Naive thymus-derived CD4-positive, alpha-beta T cell (primary cell): ENCODE results near the gene OR1K1. TPM values are rescaled to one million over a fixed set of nuclear protein-coding genes. Genes with fewer than 3 reads are reported as not detected.

Source experiments
- ATAC-seq: fragments of 150-1000 bp; cut with Tn5 transposase; 2 replicates; pipeline ENCODE4 v1.10.0; 2021; ENCODE audit warnings: mild to moderate bottlenecking, moderate library complexity
- CTCF ChIA-PET: fragments of 350-600 bp; sonication (Branson Sonifier 250); formaldehyde crosslinking; loops from one replicate; lab custom pipeline; 2021; ENCODE audit warnings: antibody characterized with exemption; lab: Charles Lee
- POLR2A ChIA-PET: fragments of 350-600 bp; sonication (Branson Sonifier 250); formaldehyde crosslinking; loops from one replicate; lab custom pipeline; 2021; ENCODE audit warnings: antibody characterized with exemption, inconsistent platforms; lab: Charles Lee
- DNase-seq, 9 donors: peaks; one replicate each; pipeline versions ENCODE4 v3.0.0 to v3.0.0-alpha.2; 2020 to 2022; ENCODE audit warnings: mixed read lengths in 1 of 9
- H3K27ac ChIP-seq: one replicate; pipeline ENCODE4 v1.7.0; 2013; ENCODE audit warnings: mild to moderate bottlenecking, low read depth, low read length, moderate library complexity
- H3K27me3 ChIP-seq, 2 donors: one replicate each; pipeline ENCODE4 v1.7.0; 2013; ENCODE audit warnings: low read length in 2 of 2, mild to moderate bottlenecking in 2 of 2, moderate library complexity in 2 of 2; ENCODE audit not compliant: control insufficient read depth in 2 of 2, insufficient read depth in 2 of 2
- H3K36me3 ChIP-seq, 3 experiments: 1 replicate in 2 of 3; 2 replicates in 1 of 3; pipeline ENCODE4 v1.7.0; 2013; ENCODE audit warnings: low read length in 3 of 3, mild to moderate bottlenecking in 3 of 3, moderate library complexity in 1 of 3; ENCODE audit not compliant: insufficient read depth in 3 of 3, control insufficient read depth in 2 of 3
- H3K4me1 ChIP-seq, 2 donors: one replicate each; pipeline ENCODE4 v1.7.0; 2013; ENCODE audit warnings: low read length in 2 of 2, mild to moderate bottlenecking in 2 of 2, moderate library complexity in 1 of 2; ENCODE audit not compliant: control insufficient read depth in 2 of 2, insufficient read depth in 2 of 2
- H3K4me3 ChIP-seq: 2 replicates; pipeline ENCODE4 v1.7.0; 2013; ENCODE audit warnings: mild to moderate bottlenecking, low read length
- H3K9me3 ChIP-seq, 3 experiments: 1 replicate in 2 of 3; 2 replicates in 1 of 3; pipeline ENCODE4 v1.7.0; 2013; ENCODE audit warnings: low read length in 3 of 3; ENCODE audit not compliant: control insufficient read depth in 2 of 3
- H3K27ac Mint-ChIP-seq, 9 donors: one replicate each; pipeline ENCODE4 v1.8.0; 2020 to 2022; ENCODE audit warnings: mixed read lengths in 9 of 9, mild to moderate bottlenecking in 8 of 9, moderate library complexity in 5 of 9, inconsistent platforms in 2 of 9
- H3K27me3 Mint-ChIP-seq, 5 donors: one replicate each; pipeline ENCODE4 v1.8.0; 2021 to 2022; ENCODE audit warnings: mixed read lengths in 5 of 5, mild to moderate bottlenecking in 1 of 5
- H3K36me3 Mint-ChIP-seq, 5 donors: one replicate each; pipeline ENCODE4 v1.8.0; 2020 to 2022; ENCODE audit warnings: mixed read lengths in 5 of 5, mild to moderate bottlenecking in 3 of 5, inconsistent platforms in 1 of 5
- H3K4me1 Mint-ChIP-seq, 7 donors: one replicate each; pipeline ENCODE4 v1.8.0; 2020 to 2022; ENCODE audit warnings: mixed read lengths in 7 of 7, mild to moderate bottlenecking in 3 of 7, inconsistent platforms in 1 of 7
- H3K4me3 Mint-ChIP-seq, 10 donors: one replicate each; pipeline ENCODE4 v1.8.0; 2020 to 2022; ENCODE audit warnings: mild to moderate bottlenecking in 10 of 10, mixed read lengths in 10 of 10, moderate library complexity in 6 of 10, inconsistent platforms in 2 of 10
- H3K9me3 Mint-ChIP-seq, 11 donors: one replicate each; pipeline ENCODE4 v1.8.0; 2020 to 2022; ENCODE audit warnings: mixed read lengths in 11 of 11, mild to moderate bottlenecking in 4 of 11, inconsistent platforms in 1 of 11, moderate library complexity in 1 of 11
- intact Hi-C, 2 donors: fragments of 100-400 bp; cut with micrococcal nuclease; formaldehyde crosslinking; loops; one replicate each; pipeline ENCODE4 v1.15.1; 2023
- polyA plus RNA-seq, 2 donors: library from polyadenylated mRNA; unstranded; fragments of 300-500 nt; fragmentation: Illumina TruSeq; gene quantifications; one replicate each; pipeline ENCODE4 v1.2.3, GENCODE V29; 2021
- total RNA-seq, 6 experiments: library from RNA in 5 of 6; stranded (reverse) in 5 of 6; gene quantifications; 1 replicate in 5 of 6; 2 replicates in 1 of 6; pipeline ENCODE4 v1.2.3 and lab custom pipeline; 2021 to 2026

Gene OR1K1
- total and polyA plus RNA-seq, 7 experiments from 2014 or later = not detected

GRCh38 chr9:122780026-122780425 is 19.9 kb upstream of the OR1K1 start:
- no peak for ATAC-seq
- Mint-ChIP-seq H3K27me3 (no peaks in the 10 kb centered on the region), H3K27ac (no peak overlapping the region), H3K9me3 (no peaks in the 10 kb centered on the region), H3K36me3 (no peaks in the 10 kb centered on the region), H3K4me3 (no peak overlapping the region), H3K4me1 (no peaks in the 10 kb centered on the region)
- CTCF ChIA-PET = no interaction called here
- intact Hi-C loops = no loop called here
- H3K9me3 ChIP-seq = no peaks in the 10 kb centered on the region
- no peak for DNase-seq
- POLR2A ChIA-PET = no interaction called here
- H3K27ac ChIP-seq = no peak overlapping the region
- no peaks in the 10 kb centered on the region for H3K27me3 ChIP-seq
- H3K4me3 ChIP-seq = no peak overlapping the region
- H3K4me1 ChIP-seq = no peaks in the 10 kb centered on the region
- H3K36me3 ChIP-seq = no peaks in the 10 kb centered on the region

GRCh38 chr9:122781671-122782070 is 18.3 kb upstream of the OR1K1 start:
- ATAC-seq = no peak

GRCh38 chr9:122785269-122785668 is 14.7 kb upstream of the OR1K1 start:
- ChIA-PET POLR2A (no interaction called here), CTCF (no interaction called here)
- H3K4me1 ChIP-seq = no peaks in the 10 kb centered on the region
- Mint-ChIP-seq H3K9me3 (no peaks in the 10 kb centered on the region), H3K27me3 (no peaks in the 10 kb centered on the region), H3K27ac (no peak overlapping the region), H3K4me3 (no peak overlapping the region), H3K4me1 (no peaks in the 10 kb centered on the region), H3K36me3 (peaks cover 0 to 3% (median 2%) of the 10 kb centered on the region in 5 donors)
- DNase-seq (no peak), ATAC-seq (no peak)
- no peaks in the 10 kb centered on the region for H3K36me3 ChIP-seq
- no peaks in the 10 kb centered on the region for H3K27me3 ChIP-seq
- H3K27ac ChIP-seq = no peak overlapping the region
- H3K4me3 ChIP-seq = no peak overlapping the region
- intact Hi-C loops = no loop called here
- H3K9me3 ChIP-seq = no peaks in the 10 kb centered on the region

More at GRCh38 chr9:122781671-122782070, 18.3 kb upstream of the OR1K1 start:
- H3K9me3 ChIP-seq = no peaks in the 10 kb centered on the region
- H3K27ac ChIP-seq = no peak overlapping the region
- Mint-ChIP-seq H3K9me3 (no peaks in the 10 kb centered on the region), H3K36me3 (no peaks in the 10 kb centered on the region), H3K4me1 (no peaks in the 10 kb centered on the region), H3K4me3 (no peak overlapping the region), H3K27ac (no peak overlapping the region), H3K27me3 (no peaks in the 10 kb centered on the region)
- intact Hi-C loops = no loop called here
- H3K36me3 ChIP-seq = no peaks in the 10 kb centered on the region
- no peaks in the 10 kb centered on the region for H3K4me1 ChIP-seq
- ChIA-PET POLR2A (no interaction called here), CTCF (no interaction called here)
- no peak overlapping the region for H3K4me3 ChIP-seq
- H3K27me3 ChIP-seq = no peaks in the 10 kb centered on the region
- DNase-seq = no peak

DNA sequence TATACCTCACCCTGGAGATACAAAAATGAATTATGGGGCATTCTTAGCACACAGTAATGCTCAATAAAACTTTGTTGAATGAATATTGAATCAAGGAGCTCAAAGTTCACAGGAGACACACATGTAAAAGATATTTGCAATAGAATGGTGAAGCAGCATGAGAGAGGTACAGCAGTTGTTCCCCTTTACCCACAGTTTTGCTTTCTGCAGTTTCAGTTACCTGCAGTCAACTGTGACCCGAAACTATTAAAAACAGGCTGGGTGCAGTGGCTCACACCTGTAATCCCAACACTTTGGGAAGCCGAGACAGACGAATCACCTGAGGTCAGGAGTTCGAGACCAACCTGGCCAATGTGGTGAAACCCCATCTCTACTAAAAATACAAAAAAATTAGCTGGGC is 13.6 kb upstream of the OR1K1 start:
- H3K27ac ChIP-seq = no peak overlapping the region
- H3K4me1 ChIP-seq = no peaks in the 10 kb centered on the region
- ChIA-PET CTCF (no interaction called here), POLR2A (no interaction called here)
- intact Hi-C loops = no loop called here
- Mint-ChIP-seq H3K4me3 (no peak overlapping the region), H3K27me3 (no peaks in the 10 kb centered on the region), H3K27ac (no peak overlapping the region), H3K4me1 (no peaks in the 10 kb centered on the region), H3K9me3 (no peaks in the 10 kb centered on the region), H3K36me3 (peaks cover 0 to 4% (median 3%) of the 10 kb centered on the region in 5 donors)
- ATAC-seq = no peak
- no peaks in the 10 kb centered on the region for H3K27me3 ChIP-seq
- no peak overlapping the region for H3K4me3 ChIP-seq
- H3K36me3 ChIP-seq = no peaks in the 10 kb centered on the region
- DNase-seq = no peak
- no peaks in the 10 kb centered on the region for H3K9me3 ChIP-seq

GRCh38 chr9:122788831-122789230 is 11.1 kb upstream of the OR1K1 start, which contains the start of gene OR5C1:
Gene OR5C1 (plus strand): TSS chr9:122788933. CDS start chr9:122788933, 0 bp downstream.
- Histone ChIP-seq H3K4me3 (no peak within 1 kb of the TSS), H3K9me3 (no peaks in the 10 kb centered on the region), H3K4me1 (no peaks in the 10 kb centered on the region), H3K27me3 (no peaks in the 10 kb centered on the region), H3K27ac (no peak within 1 kb of the TSS), H3K36me3 (no peaks in the 10 kb centered on the region)
- DNase-seq = no peak
- Mint-ChIP-seq H3K4me3 (no peak within 1 kb of the TSS), H3K27ac (no peak within 1 kb of the TSS), H3K9me3 (no peaks in the 10 kb centered on the region), H3K36me3 (peaks cover 0 to 4% (median 3%) of the 10 kb centered on the region in 5 donors), H3K27me3 (no peaks in the 10 kb centered on the region), H3K4me1 (no peaks in the 10 kb centered on the region)
- ChIA-PET POLR2A (no interaction called here), CTCF (no interaction called here)
- no peak for ATAC-seq
- intact Hi-C loops = no loop called here

DNA sequence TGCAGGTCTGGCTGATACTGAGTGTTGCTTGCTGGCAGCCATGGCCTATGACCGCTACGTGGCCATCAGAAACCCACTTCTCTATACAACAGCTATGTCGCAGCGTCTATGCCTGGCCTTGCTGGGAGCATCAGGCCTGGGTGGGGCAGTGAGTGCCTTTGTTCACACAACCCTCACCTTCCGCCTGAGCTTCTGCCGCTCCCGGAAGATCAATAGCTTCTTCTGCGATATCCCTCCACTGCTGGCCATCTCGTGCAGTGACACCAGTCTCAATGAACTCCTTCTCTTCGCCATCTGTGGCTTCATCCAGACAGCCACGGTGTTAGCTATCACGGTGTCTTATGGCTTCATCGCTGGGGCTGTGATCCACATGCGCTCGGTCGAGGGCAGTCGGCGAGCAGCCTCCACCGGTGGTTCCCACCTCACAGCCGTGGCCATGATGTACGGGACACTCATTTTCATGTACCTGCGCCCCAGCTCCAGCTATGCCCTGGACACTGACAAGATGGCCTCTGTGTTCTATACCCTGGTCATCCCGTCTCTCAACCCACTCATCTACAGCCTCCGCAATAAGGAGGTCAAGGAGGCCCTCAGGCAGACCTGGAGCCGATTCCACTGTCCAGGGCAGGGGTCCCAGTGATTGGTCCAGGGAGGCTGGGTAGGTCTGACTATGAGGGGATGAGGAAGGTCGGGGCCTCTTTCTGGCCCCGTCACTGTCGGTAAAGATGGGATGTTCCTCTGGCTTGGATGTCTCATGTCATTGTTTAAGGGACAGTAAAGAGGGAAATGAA is 10.5 kb upstream of the OR1K1 start:
- Histone ChIP-seq H3K36me3 (no peaks in the 10 kb centered on the region), H3K27me3 (no peaks in the 10 kb centered on the region), H3K4me3 (no peak overlapping the region), H3K27ac (no peak overlapping the region), H3K9me3 (no peaks in the 10 kb centered on the region), H3K4me1 (no peaks in the 10 kb centered on the region)
- Mint-ChIP-seq H3K4me1 (no peaks in the 10 kb centered on the region), H3K27ac (no peak overlapping the region), H3K36me3 (peaks cover 0 to 4% (median 3%) of the 10 kb centered on the region in 5 donors), H3K9me3 (no peaks in the 10 kb centered on the region), H3K4me3 (no peak overlapping the region), H3K27me3 (no peaks in the 10 kb centered on the region)
- ChIA-PET POLR2A (interaction anchor here (0.6 kb wide), 1 partner anchor 38 kb away, joined by 3 read pairs; no protein-coding TSS in a partner anchor), CTCF (no interaction called here)
- DNase-seq (no peak), ATAC-seq (no peak)
- intact Hi-C loops = no loop called here
